GM21723 (cell line): ENCODE data around the gene SEPTIN5.

Source experiments
- ATAC-seq: cut with Tn5 transposase; IDR thresholded peaks from one replicate; pipeline ENCODE4 v1.9.1; 2021; ENCODE audit warnings: mild to moderate bottlenecking, moderate library complexity; ENCODE audit not compliant: unreplicated experiment

SEPTIN5 gene

DNA sequence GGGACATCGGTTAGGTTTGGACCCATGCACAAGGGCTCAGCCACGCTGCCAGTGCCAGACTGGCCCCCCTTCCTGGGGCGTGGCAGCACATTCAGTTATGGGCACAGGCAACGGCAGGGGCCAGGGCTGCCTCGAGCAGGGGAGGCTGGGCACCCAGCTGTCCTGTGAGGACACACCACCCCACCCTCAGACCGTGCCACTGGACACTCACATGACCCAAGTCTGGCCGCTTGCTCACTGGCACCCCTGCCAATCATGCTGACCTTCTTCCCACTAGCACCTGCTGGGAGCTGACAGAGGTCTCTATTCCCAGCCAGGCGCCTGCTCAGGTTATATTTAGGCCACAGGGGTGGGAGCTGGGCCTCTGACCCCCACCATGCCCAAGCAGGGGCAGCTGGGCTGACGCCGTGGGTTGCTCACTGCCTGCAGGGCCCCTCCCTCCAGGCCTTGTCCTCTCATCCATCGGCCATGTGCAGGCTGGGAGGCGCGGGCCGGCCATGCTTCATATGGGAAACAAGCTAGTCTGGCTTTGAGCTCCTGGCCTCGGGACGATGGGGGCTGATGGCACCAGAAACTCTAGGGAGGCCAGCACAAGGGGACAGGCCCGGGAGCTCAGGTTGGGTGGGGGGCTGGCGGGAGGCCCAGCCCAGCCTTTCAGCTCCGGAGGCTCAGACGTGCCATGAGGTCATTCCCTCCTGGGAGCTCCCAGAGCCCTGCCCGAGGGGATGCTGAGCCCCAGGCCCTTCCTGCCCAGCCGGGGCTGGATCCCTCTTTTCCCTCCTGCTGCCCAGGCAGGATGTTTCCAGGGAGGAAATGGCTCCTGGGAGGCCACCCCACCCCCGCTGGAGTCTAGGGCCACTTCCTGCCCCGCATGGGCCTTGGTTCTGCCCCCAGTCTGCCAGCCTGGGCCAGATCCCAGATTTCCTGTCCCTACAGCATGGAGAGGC lies 31.1 kb downstream of the SEPTIN5 start:
- ATAC-seq: no peak

DNA sequence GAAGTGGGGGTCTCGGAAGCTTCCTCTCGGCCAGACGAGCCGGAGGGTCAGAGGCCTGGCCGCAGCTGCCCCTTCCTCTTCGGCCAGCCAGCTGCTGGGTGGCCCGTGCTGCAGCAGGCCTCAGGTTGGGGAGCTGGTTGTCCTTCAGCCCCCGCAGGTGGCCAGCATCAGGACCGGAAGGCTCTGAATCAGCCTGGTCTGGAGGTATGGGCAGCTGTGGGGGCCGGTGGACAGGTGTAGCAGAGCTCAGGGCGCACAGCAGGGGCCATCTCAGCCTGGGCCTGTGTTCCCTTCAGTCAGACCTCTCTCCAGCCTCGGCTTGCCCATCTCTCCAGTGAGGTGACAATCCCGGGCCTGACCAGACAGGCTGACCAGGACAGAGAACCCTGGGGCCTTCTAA lies 32.4 kb downstream of the SEPTIN5 start:
- no peak for ATAC-seq

DNA sequence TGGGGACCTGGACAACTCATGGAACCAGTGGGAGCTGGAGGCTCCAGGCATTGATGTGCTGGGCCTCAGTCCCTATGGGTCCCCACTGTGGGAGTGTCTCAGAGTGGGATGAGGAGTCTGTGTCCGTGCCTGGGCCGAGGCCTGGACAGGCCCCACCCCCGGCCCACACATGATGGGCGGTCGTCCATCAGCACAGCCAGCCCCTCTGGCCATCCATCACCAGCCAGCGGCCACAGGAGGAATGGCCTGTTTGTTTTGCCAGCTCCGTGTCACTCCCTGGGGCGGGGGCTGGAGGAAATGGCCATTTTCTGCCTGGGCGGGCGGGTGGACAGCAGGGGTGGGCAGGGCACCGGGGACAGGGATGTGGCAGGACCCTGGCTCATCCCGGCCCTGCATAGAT lies 33.2 kb downstream of the SEPTIN5 start:
- ATAC-seq: no peak

DNA sequence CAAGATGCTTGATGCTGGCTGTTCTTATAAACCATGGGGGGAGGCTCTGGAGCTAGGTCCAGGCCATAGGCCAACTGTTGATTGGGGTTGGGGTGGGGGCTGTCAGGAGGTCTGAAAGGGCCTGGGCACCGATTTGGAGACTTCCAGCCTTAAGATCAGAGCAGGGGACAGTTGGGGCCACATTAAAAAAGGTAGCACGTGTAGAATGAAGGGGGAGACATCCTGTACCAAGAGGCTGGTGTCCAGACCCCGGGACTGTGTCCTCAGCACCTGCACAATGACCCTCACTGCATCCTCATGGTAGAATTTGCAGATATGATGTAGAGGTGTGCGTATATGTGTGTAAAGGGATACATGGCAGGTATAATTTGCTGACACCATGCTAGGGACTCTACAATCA lies 33.8 kb downstream of the SEPTIN5 start:
- no peak for ATAC-seq

GRCh38 chr22:19748991-19749664 lies 34.8 kb downstream of the SEPTIN5 start:
- ATAC-seq: no peak

DNA sequence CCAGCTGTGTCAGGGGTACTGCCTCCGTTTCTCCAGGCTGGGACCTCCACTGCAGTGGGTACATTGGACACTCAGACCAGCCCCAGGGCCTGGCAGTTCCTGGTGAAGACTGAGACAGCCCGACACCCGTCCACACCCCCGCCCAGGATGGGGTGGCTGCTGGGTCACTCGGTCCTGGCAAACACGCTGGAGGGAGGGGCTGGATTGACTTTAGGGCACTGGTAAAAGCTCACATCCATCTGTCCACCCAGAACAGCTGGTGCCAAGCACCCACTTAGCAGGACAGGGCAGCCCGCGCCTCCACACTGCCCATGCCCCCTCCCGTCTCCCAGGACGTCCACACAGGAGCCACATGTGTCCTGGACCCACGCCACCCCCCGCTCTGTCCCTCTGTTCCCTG lies 35.6 kb downstream of the SEPTIN5 start:
- no peak for ATAC-seq

DNA sequence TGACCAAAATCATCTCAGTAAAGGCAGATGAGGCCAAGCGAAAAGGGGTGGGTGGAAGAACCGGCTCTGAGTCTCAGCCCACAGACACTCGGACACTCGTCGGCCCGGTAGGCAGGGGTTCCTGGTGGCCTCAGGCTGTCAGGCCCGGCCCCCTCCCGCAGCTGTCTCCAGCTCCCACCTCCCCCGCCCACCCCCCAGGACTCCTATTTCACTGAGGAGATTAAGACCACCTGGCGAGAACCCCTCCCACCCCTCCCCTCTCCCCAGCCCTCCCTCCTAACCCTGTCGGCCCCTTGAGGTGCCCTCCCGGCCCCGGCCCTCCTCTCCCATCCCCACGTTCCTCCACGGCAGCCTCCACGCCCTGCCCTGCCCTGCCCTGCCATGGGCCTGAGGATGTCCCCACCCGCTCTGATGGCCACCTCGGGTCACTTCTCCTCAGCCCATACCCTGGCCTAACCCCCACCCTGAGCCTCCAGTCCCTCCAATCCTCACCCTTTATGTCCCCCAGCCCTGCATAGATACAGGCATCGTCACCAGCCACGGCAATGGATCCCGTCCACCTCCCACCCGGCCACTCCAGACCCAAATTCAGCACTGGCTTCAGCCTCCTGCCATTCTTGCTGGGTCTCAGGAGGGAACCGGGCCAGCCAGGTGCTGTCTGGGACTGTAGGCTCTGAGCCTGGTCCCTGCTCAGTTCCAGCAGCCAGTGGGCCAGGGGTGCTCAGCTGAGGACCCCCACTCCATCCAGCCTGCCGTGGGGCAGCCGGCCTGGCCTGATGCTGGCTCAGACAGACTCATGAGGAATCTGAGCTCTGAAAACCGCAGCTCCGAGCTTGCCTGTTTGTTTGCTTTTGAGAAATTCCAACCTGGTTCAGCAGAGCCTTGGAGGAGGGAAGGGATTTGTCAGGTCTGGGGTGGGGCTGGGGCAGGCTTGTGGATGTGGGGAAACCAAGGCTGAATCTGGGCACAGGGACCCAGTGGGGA lies 36.5 kb downstream of the SEPTIN5 start:
- no peak for ATAC-seq

GRCh38 chr22:19751497-19752245 lies 37.4 kb downstream of the SEPTIN5 start:
- ATAC-seq: no peak

DNA sequence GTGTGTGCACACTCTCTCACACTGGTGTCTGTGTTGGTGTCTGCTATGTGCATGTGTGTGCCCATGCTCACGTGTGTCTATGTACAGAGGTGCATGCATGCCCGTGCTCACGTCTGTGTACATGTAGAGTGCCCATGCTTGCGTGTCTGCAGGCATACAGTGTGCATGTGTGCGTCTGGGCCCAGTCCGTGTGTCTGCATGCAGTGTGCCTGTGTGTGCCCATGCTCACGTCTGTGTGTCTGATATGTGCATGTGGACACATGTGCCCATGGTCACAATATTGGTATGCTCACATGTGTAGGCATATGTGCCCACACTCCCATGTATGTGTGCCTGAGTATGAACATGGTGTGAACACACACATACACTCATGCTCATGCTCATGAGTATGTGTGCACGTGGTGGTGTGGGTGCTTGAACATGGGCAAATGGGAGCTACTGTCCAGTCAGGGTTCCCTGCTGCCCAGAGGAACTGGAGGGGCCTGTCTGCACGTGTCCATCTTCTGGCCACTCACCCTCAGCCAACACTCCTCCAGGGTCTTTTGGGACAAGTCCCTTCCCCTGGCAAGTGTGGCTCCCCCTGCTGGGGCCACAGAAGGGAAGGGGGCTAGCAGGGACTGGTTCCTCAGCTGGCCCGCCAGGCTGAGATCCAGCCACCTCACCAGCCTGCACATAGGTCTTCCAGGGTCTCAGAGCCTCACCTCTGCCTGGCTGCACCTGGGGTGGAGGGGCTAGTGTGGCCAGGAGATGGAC lies 39.0 kb downstream of the SEPTIN5 start:
- no peak for ATAC-seq

DNA sequence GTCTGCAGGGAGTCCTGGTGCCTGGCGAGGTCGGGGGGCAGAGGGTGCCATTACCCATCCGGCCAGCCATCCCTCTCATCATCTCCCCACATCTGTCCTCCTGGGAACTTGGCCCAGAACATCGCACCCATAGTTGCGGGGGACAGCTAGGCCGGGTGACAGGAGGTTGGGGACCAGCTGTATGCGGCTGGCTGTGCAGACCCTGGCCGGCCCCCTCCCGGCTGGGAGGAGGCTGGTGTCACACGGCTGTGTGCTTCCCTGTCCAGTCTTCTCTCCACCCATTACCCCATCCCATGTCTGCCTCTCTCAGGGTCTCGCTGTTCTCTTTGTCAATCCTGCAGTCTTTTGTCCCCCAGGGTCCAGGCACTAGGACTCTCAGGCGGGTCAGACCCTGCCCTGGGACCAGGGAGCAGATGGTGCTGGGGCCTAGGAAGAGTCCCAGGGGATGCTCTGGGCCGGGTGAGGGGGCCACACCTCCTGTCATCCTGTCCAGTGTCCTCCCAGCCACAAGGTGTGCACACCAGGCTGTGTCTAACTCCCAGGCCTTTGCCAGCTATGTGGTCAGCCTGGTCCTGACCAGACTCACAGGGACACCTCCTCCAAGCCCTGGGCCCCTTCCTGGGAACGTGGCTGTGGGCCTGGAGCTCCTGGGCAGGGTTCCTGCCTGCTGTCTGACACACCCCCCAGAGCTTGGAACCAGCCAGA lies 39.8 kb downstream of the SEPTIN5 start:
- ATAC-seq: no peak

DNA sequence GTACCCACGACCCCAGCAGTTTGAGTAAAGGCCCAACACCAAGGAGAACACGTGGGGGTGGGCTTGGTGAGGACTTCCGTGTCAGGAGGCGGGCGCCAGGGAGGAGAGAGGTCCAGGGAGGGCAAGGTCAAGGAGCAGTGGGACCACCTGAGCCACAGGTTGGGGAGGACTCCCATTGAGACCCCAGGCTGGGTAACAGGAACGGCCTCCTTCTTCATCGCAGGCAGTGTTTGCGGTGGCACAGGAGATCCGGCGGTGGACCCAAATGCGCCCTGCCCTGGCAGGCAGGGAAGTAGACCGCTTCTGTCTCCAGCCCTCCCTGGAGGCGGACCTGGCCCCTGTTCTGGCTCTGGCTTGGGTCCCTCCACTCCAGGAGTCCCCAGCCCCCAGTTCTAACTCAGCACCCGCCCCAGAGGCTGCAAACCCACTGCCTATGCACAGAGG lies 40.4 kb downstream of the SEPTIN5 start:
- no peak for ATAC-seq

DNA sequence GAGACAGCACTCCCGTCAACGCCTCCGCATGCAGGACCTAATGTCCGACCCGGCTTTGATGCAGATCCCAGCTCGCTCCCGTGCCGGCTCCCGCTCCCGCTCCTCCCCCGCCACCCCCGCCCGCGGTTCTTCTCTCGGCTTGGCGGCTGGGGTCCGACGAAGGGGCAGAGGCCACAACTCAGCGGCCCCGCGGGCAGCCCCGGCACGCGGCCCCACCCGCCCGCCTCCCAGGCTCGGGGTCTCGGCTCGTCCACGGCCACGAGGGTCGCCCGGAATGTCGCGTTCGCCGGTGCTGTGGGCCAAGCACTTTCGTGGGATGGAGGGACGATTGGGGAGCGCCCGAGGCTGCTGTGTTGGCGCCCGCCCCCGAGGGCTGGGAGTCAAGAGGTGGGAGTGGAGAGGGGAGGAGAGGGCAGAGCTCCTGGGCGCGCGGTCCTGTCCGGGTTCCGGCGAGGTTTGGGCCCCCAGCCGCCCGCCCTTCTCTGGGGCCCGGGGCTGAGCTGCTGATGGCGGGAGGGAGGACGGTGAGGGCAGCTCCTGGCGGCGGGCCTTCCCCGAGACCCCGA lies 40.9 kb downstream of the SEPTIN5 start:
- no peak for ATAC-seq

DNA sequence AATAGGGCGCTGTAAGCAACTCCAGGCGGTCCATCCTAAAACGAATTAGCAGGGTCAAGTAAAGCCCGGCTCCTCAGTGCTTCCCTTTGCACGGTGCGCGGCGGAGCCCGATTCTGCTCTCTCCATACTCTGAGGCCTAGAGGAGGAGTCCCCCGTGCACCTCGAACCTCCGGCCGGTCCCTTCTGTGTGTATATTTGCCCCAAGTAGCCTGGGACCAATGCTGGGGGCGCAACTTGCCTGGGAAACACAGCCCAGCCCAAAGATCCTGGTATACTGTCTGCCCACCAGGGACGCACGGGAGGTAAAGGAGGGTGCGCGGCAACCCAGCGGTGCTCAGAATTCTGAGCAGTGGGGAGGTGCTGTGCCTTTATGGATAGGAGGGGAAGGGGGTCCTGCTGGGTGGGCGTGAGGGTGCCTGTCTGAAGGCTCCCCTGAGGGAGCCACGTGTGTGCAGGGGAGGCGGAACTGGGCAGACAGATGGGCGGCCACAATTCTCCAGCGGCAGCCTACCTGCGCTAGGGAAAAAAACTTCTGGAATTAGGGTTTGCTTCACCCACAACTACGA lies 41.5 kb downstream of the SEPTIN5 start:
- ATAC-seq: no peak

GRCh38 chr22:19756288-19757128 lies 42.2 kb downstream of the SEPTIN5 start:
- no peak for ATAC-seq

DNA sequence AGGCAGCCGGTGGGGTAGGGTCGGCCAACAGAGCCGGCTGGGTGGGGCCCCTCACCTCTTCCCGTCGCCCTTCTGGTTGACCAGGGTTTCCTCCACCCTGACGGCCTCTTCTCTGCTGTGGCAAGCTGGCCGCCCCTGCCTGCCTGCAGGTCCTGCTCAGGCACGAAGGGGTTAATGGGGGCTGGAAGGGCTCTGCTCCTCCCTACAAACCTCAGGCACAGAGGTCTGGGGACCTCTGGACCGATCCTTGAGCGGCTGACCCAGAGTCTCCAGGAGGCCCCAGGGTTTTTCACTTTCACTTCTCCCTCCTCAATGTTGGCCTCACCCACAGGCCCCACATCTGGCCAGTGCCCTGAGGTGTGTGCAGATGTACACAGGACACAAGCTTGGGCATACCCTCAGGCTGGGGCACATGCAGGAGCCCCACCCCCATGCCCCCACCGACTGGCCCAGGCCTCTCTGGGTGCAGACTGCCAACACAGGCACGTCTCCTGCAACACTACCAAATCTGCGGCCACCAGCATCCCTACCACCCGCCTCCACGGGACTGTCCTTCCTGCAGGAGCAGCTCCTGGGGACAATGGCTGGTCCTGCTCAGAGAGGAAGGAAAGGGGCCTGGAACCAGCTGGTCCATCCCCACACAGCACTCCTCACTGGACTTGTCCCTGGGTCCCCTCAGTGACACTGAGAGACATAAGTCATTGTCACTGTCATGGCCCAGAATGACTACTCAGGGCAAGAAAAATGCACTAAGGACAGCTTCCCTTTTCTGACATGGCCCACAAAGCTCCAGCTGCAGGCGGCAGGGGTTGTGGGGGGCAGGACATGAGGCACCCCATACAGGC lies 43.1 kb downstream of the SEPTIN5 start:
- ATAC-seq: no peak
